ENCODE data around the gene NOP16. TPM values are rescaled to one million over a fixed set of nuclear protein-coding genes. Genes with fewer than 3 reads are reported as not detected.

NOP16 gene
- total and polyA plus RNA-seq, 2 of the 13 experiments (the other 11 are each of a cell fraction or from before 2014, with no cell fraction given): 43.3 to 48.4 TPM

- TF ChIP-seq ARNTL (CRISPR knock-in tag; IDR thresholded peaks at IDR 0.05) (peak; percentile 44; the same call in 1 of the 2 replicates), ISX (CRISPR knock-in tag; conservative IDR thresholded peaks at IDR 0.05) (no peak), TARDBP (CRISPR knock-in tag; IDR thresholded peaks at IDR 0.05) (peak; percentile 79), YEATS2 (CRISPR knock-in tag; IDR thresholded peaks at IDR 0.05; ENCODE audit: borderline replicate concordance) (peak; percentile 84), ZNF577 (CRISPR knock-in tag; IDR thresholded peaks at IDR 0.05; ENCODE audit: borderline replicate concordance, low read depth) (no peak), TMF1 (CRISPR knock-in tag; IDR thresholded peaks at IDR 0.05; ENCODE audit: low read depth) (peak; percentile 74; the same call in 1 of the 2 replicates), ZBTB3 (CRISPR knock-in tag; IDR thresholded peaks at IDR 0.05; ENCODE audit: borderline replicate concordance, low read depth) (peak; percentile 93), ZSCAN21 (CRISPR knock-in tag; IDR thresholded peaks at IDR 0.05; ENCODE audit: borderline replicate concordance) (peak; percentile 53), ZNF362 (CRISPR knock-in tag; IDR thresholded peaks at IDR 0.05; ENCODE audit: borderline replicate concordance) (peak; percentile 7; the same call in 1 of the 2 replicates), ZNF543 (CRISPR knock-in tag; IDR thresholded peaks at IDR 0.05) (peak; percentile 57; the same call in 1 of the 2 replicates), ZNF431 (CRISPR knock-in tag; IDR thresholded peaks at IDR 0.05; ENCODE audit: borderline replicate concordance, low read depth) (no peak), MAZ (IDR thresholded peaks at IDR 0.05; ENCODE audit: borderline replicate concordance, low read depth, low read length) (peak; percentile 96; the same call in 1 of the 2 replicates), MAZ (CRISPR knock-in tag; IDR thresholded peaks at IDR 0.05; ENCODE audit: low read depth) (peak; percentile 21), REPIN1 (CRISPR knock-in tag; IDR thresholded peaks at IDR 0.05; ENCODE audit: borderline replicate concordance, low read depth) (peak; percentile 69; the same call in 1 of the 2 replicates), SP140L (CRISPR knock-in tag; IDR thresholded peaks at IDR 0.05; ENCODE audit: borderline replicate concordance) (peak; percentile 38; the same call in 1 of the 2 replicates), FOXP1 (IDR thresholded peaks at IDR 0.05) (no peak), FOXP1 (CRISPR knock-in tag; IDR thresholded peaks at IDR 0.05) (peak; percentile 43), MXD4 (CRISPR knock-in tag; IDR thresholded peaks at IDR 0.05) (peak; percentile 99), ZNF709 (CRISPR knock-in tag; IDR thresholded peaks at IDR 0.05) (0 out of 2 replicates have a peak, but pooled peaks have one; percentile 7), FOXO1 (CRISPR knock-in tag; IDR thresholded peaks at IDR 0.05) (peak; percentile 16; the same call in 1 of the 2 replicates), ZNF839 (CRISPR knock-in tag; IDR thresholded peaks at IDR 0.05; ENCODE audit: borderline replicate concordance) (peak; percentile 11; the same call in 1 of the 2 replicates), MXD3 (CRISPR knock-in tag; IDR thresholded peaks at IDR 0.05) (peak; percentile 95), MIER3 (CRISPR knock-in tag; IDR thresholded peaks at IDR 0.05; ENCODE audit: borderline replicate concordance) (peak; percentile 11; the same call in 1 of the 2 replicates), CCDC6 (CRISPR knock-in tag; IDR thresholded peaks at IDR 0.05) (peak; percentile 77; the same call in 1 of the 2 replicates), BCL3 (CRISPR knock-in tag; IDR thresholded peaks at IDR 0.05) (0 out of 2 replicates have a peak, but pooled peaks have one; percentile 57), NR2C2 (CRISPR knock-in tag; IDR thresholded peaks at IDR 0.05; ENCODE audit: borderline replicate concordance) (peak; percentile 96), BRF2 (CRISPR knock-in tag; IDR thresholded peaks at IDR 0.05) (no peak)
Observed at GRCh38 chr5:176388444-176389134, at the start of gene NOP16, which contains the start of gene HIGD2A (continued).
